ENCODE results near the gene IRAK2. TPM values are rescaled to one million over a fixed set of nuclear protein-coding genes. Genes with fewer than 3 reads are reported as not detected.

The IRAK2 gene
- total RNA-seq, 1 experiment from 2014 or later = 0.61 TPM

GRCh38 chr3:10136426-10137005 is 28.2 kb upstream of the IRAK2 start:
- no peak overlapping the region for H2BK12ac ChIP-seq (ENCODE audit: insufficient read length, low read depth, low read length)
- Mint-ChIP-seq H3K27me3 (ENCODE audit: low read depth) (peaks cover 3% of the 10 kb centered on the region; the same call in 1 of the 2 replicates), H3K36me3 (ENCODE audit: insufficient read depth in 1 of 3, low read depth in 3 of 3) (peaks cover 0 to 2% (median 0%) of the 10 kb centered on the region in 3 experiments; a peak in 2 of 7 replicates), H3K4me3 (no peak overlapping the region), H3K4me1 (no peaks in the 10 kb centered on the region), H3K9me3 (peaks cover 2 to 6% of the 10 kb centered on the region in 2 experiments; a peak in 4 of 5 replicates), H3K27ac (no peak overlapping the region)
- no peaks in the 10 kb centered on the region for H3K27me3 ChIP-seq (ENCODE audit: insufficient read depth, low read length)
- TF ChIP-seq CTCF (conservative IDR thresholded peaks at IDR 0.05) = no peak
- H3K23me2 ChIP-seq (ENCODE audit: insufficient read length, low read depth, low read length, poor library complexity, severe bottlenecking) = no peaks in the 10 kb centered on the region
- no peaks in the 10 kb centered on the region for H3K4me1 ChIP-seq (ENCODE audit: insufficient read depth, low read length)
- H3K14ac ChIP-seq (ENCODE audit: insufficient read depth, low read length) = no peak overlapping the region; the same call in 1 of the 2 replicates
- no peaks in the 10 kb centered on the region for H4K20me1 ChIP-seq (ENCODE audit: control insufficient read depth, insufficient read depth, insufficient read length)
- no peak overlapping the region for H3K27ac ChIP-seq (ENCODE audit: insufficient read length, low read depth, low read length)
- H3K56ac ChIP-seq (ENCODE audit: insufficient read length, low read depth, low read length) = no peak overlapping the region
- H3K18ac ChIP-seq (ENCODE audit: insufficient read length, low read depth, low read length) = no peak overlapping the region
- no peak overlapping the region for H3T11ph ChIP-seq (ENCODE audit: low read length)
- H3K4me2 ChIP-seq (ENCODE audit: insufficient read depth, insufficient read length, low read length) = no peak overlapping the region
- H2BK5ac ChIP-seq (ENCODE audit: insufficient read length, low read length) = no peak overlapping the region
- no peak overlapping the region for H2AK5ac ChIP-seq (ENCODE audit: insufficient read length, low read length)
- no peak for DNase-seq
- no peak overlapping the region for H2BK15ac ChIP-seq (ENCODE audit: low read depth, low read length)
- no peak overlapping the region for H3K23ac ChIP-seq (ENCODE audit: insufficient read length, low read depth, low read length)
- H3K79me1 ChIP-seq (ENCODE audit: insufficient read depth, low read depth, low read length, poor library complexity, severe bottlenecking) = no peaks in the 10 kb centered on the region
- no peaks in the 10 kb centered on the region for H3K79me2 ChIP-seq (ENCODE audit: insufficient read depth, low read length)
- H3K9ac ChIP-seq (ENCODE audit: extremely low read depth, insufficient read length, low read length) = no peak overlapping the region
- no peak overlapping the region for H4K91ac ChIP-seq (ENCODE audit: insufficient read length, low read depth, low read length)
- H3K4ac ChIP-seq (ENCODE audit: low read depth, low read length) = no peak overlapping the region
- H3K9me3 ChIP-seq (ENCODE audit: control insufficient read depth, low read depth, low read length) = no peaks in the 10 kb centered on the region
- no CpG with 5 or more reads among the region's 25 CpGs for WGBS (ENCODE audit: extremely low coverage, insufficient read length, low lambda C conversion rate)
- H2BK120ac ChIP-seq (ENCODE audit: low read depth, low read length, poor library complexity, severe bottlenecking) = no peak overlapping the region
- H4K5ac ChIP-seq (ENCODE audit: insufficient read length, low read depth, low read length) = no peak overlapping the region
- H2AFZ ChIP-seq (ENCODE audit: low read length) = no peak overlapping the region
- H4K8ac ChIP-seq (replicated peaks; ENCODE audit: insufficient read length, low read depth, low read length) = no peak overlapping the region
- no peak overlapping the region for H2BK20ac ChIP-seq (ENCODE audit: low read depth, low read length, poor library complexity, severe bottlenecking)

Measured in H9 (cell line).